Activated T-cell treated with anti-CD3 and anti-CD28 coated beads for 24 hours (primary cell): Measurements from ENCODE around the gene ERP27.

Experiments used
- DNase-seq: peaks from one replicate; pipeline ENCODE4 v3.0.0-alpha.2; 2020; ENCODE audit warnings: low read depth

The ERP27 gene

GRCh38 chr12:14959463-14959862 lies 21.1 kb upstream of the ERP27 start:
- DNase-seq: no peak

- no peak for DNase-seq
Measured at GRCh38 chr12:14959126-14959440, 20.7 kb upstream of the ERP27 start.

GRCh38 chr12:14958361-14959125 lies 20.2 kb upstream of the ERP27 start:
- DNase-seq: no peak

- no peak for DNase-seq
Measured at GRCh38 chr12:14957551-14958168, 19.3 kb upstream of the ERP27 start.

- no peak for DNase-seq
Measured at GRCh38 chr12:14956905-14957304, 18.6 kb upstream of the ERP27 start.

- DNase-seq: no peak
Measured at GRCh38 chr12:14956024-14956891, 17.9 kb upstream of the ERP27 start.

- no peak for DNase-seq
Measured at GRCh38 chr12:14954269-14954668, 15.9 kb upstream of the ERP27 start.

GRCh38 chr12:14953752-14954151 lies 15.4 kb upstream of the ERP27 start:
- no peak for DNase-seq

GRCh38 chr12:14952299-14952921 lies 14.1 kb upstream of the ERP27 start:
- DNase-seq: no peak

GRCh38 chr12:14951851-14952250 lies 13.5 kb upstream of the ERP27 start:
- DNase-seq: no peak

- DNase-seq: no peak
Measured at GRCh38 chr12:14950982-14951746, 12.8 kb upstream of the ERP27 start.

GRCh38 chr12:14950421-14950820 lies 12.1 kb upstream of the ERP27 start:
- no peak for DNase-seq

- DNase-seq: no peak
Measured at GRCh38 chr12:14949631-14950030, 11.3 kb upstream of the ERP27 start.

GRCh38 chr12:14948672-14949071 lies 10.3 kb upstream of the ERP27 start:
- DNase-seq: no peak

- no peak for DNase-seq
Measured at GRCh38 chr12:14946861-14947260, 8.5 kb upstream of the ERP27 start.

- DNase-seq: no peak
Measured at GRCh38 chr12:14946162-14946561, 7.8 kb upstream of the ERP27 start.

GRCh38 chr12:14942196-14942931 lies 4.0 kb upstream of the ERP27 start:
- DNase-seq: no peak

- no peak for DNase-seq
Measured at GRCh38 chr12:14941369-14941768, 3.0 kb upstream of the ERP27 start.

GRCh38 chr12:14937689-14938088 lies 648 bp downstream of the ERP27 start:
- no peak for DNase-seq

- DNase-seq: no peak
Measured at GRCh38 chr12:14937014-14937413, 1.3 kb downstream of the ERP27 start.

GRCh38 chr12:14936224-14936861 lies 2.0 kb downstream of the ERP27 start:
- no peak for DNase-seq
